HepG2 (cell line): Measurements from ENCODE around the gene ALDH3B1. TPM values are rescaled to one million over a fixed set of nuclear protein-coding genes. Genes with fewer than 3 reads are reported as not detected.

ENCODE experiments used
- ATAC-seq: fragments of 200-7000 bp; cut with Tn5 transposase; 3 replicates; pipeline ENCODE4 v1.9.1; 2020; ENCODE audit warnings: mild to moderate bottlenecking, moderate library complexity
- BruUV-seq: library from RNA; stranded (reverse); fragments of 400-500 nt; replicated peaks from 2 replicates; lab custom pipeline; 2021; lab: Mats Ljungman, UMichigan
- CTCF ChIA-PET: fragments of 300-600 bp; formaldehyde crosslinking; extraction: SDS; loops from one replicate; lab custom pipeline; 2021; ENCODE audit warnings: low total read pairs, inconsistent platforms, low intra/inter-chr PET ratio; lab: Yijun Ruan, JAX
- POLR2A ChIA-PET: fragments of 350-600 bp; sonication (Branson Sonifier 250); formaldehyde crosslinking; loops from one replicate; lab custom pipeline; 2020; ENCODE audit warnings: antibody characterized with exemption, inconsistent platforms; lab: Yijun Ruan, JAX
- DNase-seq: peaks from one replicate; pipeline ENCODE4 v3.0.0-alpha.2; 2015; ENCODE audit warnings: low spot score
- FAIRE-seq: peaks from 3 replicates; lab custom pipeline; 2011; peaks lifted over from hg19 to GRCh38; lab: Jason Lieb, UNC
- H2AFZ ChIP-seq: one replicate; pipeline ENCODE4 v1.6.1; 2011; ENCODE audit warnings: low read length, inconsistent platforms
- H3K27ac ChIP-seq: fragments of 300-600 bp; 3 replicates; pipeline ENCODE4 v1.8.0; 2011; ENCODE audit warnings: mixed run types, mild to moderate bottlenecking, mixed read lengths, low read length, inconsistent platforms; ENCODE audit not compliant: insufficient read depth; ENCODE audit errors: extremely low read length
- H3K27me3 ChIP-seq, 2 experiments: fragments of 200-600 bp in 1 of 2; 2 replicates in 1 of 2; 3 replicates in 1 of 2; pipeline versions ENCODE4 v1.6.0 to v1.8.0; 2011; ENCODE audit warnings: low read length in 2 of 2, mild to moderate bottlenecking in 2 of 2, moderate library complexity in 2 of 2, inconsistent platforms in 1 of 2; ENCODE audit not compliant: insufficient read depth in 2 of 2, control insufficient read depth in 1 of 2
- H3K36me3 ChIP-seq, 2 experiments: fragments of 200-600 bp in 1 of 2; replicated peaks in 1 of 2; 2 replicates in 1 of 2; 3 replicates in 1 of 2; pipeline versions ENCODE4 v1.5.1 to v1.8.0; 2011; ENCODE audit warnings: low read length in 2 of 2, inconsistent platforms in 1 of 2; ENCODE audit not compliant: insufficient read depth in 2 of 2, control insufficient read depth in 1 of 2
- H3K4me1 ChIP-seq: 2 replicates; pipeline ENCODE4 v1.5.1; 2012; ENCODE audit warnings: low read length, inconsistent platforms; ENCODE audit not compliant: insufficient read depth
- H3K4me2 ChIP-seq: 2 replicates; pipeline ENCODE4 v1.6.0; 2011; ENCODE audit warnings: low read depth, low read length, inconsistent platforms
- H3K4me3 ChIP-seq, 3 experiments: fragments of 200-600 bp in 1 of 3; sonication (generic), shearing (Covaris generic) in 1 of 3; replicated peaks in 1 of 3; 2 replicates each; pipeline ENCODE4 v1.5.1; 2011 to 2016; ENCODE audit warnings: low read length in 3 of 3, inconsistent platforms in 2 of 3, low read depth in 2 of 3, mild to moderate bottlenecking in 2 of 3, control low read depth in 1 of 3, mixed read lengths in 1 of 3; ENCODE audit not compliant: insufficient read depth in 1 of 3
- H3K79me2 ChIP-seq: one replicate; pipeline ENCODE4 v1.6.1; 2011; ENCODE audit warnings: low read length, inconsistent platforms; ENCODE audit not compliant: insufficient read depth
- H3K9ac ChIP-seq: 2 replicates; pipeline ENCODE4 v1.6.0; 2011; ENCODE audit warnings: mild to moderate bottlenecking, low read depth, low read length, inconsistent platforms; ENCODE audit not compliant: insufficient read depth
- H3K9me3 ChIP-seq: 2 replicates; pipeline ENCODE4 v1.5.1; 2012; ENCODE audit warnings: mild to moderate bottlenecking, low read length
- H4K20me1 ChIP-seq: 2 replicates; pipeline ENCODE4 v1.6.0; 2011; ENCODE audit warnings: inconsistent platforms, mild to moderate bottlenecking, low read length, moderate library complexity; ENCODE audit not compliant: insufficient read depth
- RELA ChIP-seq: sonication (generic); formaldehyde crosslinking; IDR thresholded peaks from 2 replicates; pipeline ENCODE4 v1.4.0; 2020; ENCODE audit warnings: missing genetic modification reagents
- SIX1 ChIP-seq: sonication (generic); formaldehyde crosslinking; IDR thresholded peaks from 2 replicates; pipeline ENCODE4 v1.4.0; 2020; ENCODE audit warnings: missing genetic modification reagents, borderline replicate concordance
- SOX13 ChIP-seq, 3 experiments: fragments of 450-650 bp in 1 of 3; sonication (generic) in 1 of 3; formaldehyde crosslinking in 1 of 3; IDR thresholded peaks in 2 of 3; conservative IDR thresholded peaks in 1 of 3; 2 replicates each; pipeline versions ENCODE4 v1.5.0 to v1.6.1; 2016 to 2020; ENCODE audit warnings: antibody characterized with exemption in 1 of 3, mild to moderate bottlenecking in 1 of 3, missing compliant biosample characterization in 1 of 3, missing genetic modification reagents in 1 of 3, moderate library complexity in 1 of 3
- TAF15 ChIP-seq: fragments of 200-400 bp; formaldehyde crosslinking; IDR thresholded peaks from one replicate; pipeline ENCODE4 v1.6.1; 2018; ENCODE audit warnings: mild to moderate bottlenecking, low read depth, low read length; ENCODE audit not compliant: poor library complexity, severe bottlenecking
- XBP1 ChIP-seq: sonication (generic); formaldehyde crosslinking; IDR thresholded peaks from 2 replicates; pipeline ENCODE4 v1.5.0; 2020; ENCODE audit warnings: missing genetic modification reagents
- ZGPAT ChIP-seq: IDR thresholded peaks from 2 replicates; pipeline ENCODE4 v1.6.1; 2016; ENCODE audit warnings: mild to moderate bottlenecking
- ZNF121 ChIP-seq: sonication (generic); formaldehyde crosslinking; IDR thresholded peaks from 2 replicates; pipeline ENCODE4 v1.5.0; 2020; ENCODE audit warnings: mild to moderate bottlenecking, missing genetic modification reagents
- ZNF256 ChIP-seq: sonication (generic); formaldehyde crosslinking; conservative IDR thresholded peaks from 2 replicates; pipeline ENCODE4 v1.4.0; 2020; ENCODE audit warnings: missing genetic modification reagents
- ZNF264 ChIP-seq: sonication (generic); formaldehyde crosslinking; IDR thresholded peaks from 2 replicates; pipeline ENCODE4 v1.4.0; 2020; ENCODE audit warnings: missing genetic modification reagents
- WGBS: methylation state at CpG from one replicate; pipeline ENCODE4 v1.1.6; 2017; ENCODE audit warnings: low lambda C conversion rate; 5-methylcytosine and 5-hydroxymethylcytosine counted together
- in situ Hi-C: cut with HindIII; loops from 2 replicates; pipeline ENCODE4 v1.10.0; 2017; ENCODE audit warnings: low pct_unique_long_range_greater_than_20kb; ENCODE audit not compliant: extremely low pct_ligation_motif_present
- intact Hi-C: fragments of 100-400 bp; cut with micrococcal nuclease; formaldehyde crosslinking; loops from one replicate; pipeline ENCODE4 v1.10.0; 2022; ENCODE audit not compliant: unreplicated experiment
- polyA plus RNA-seq, 8 experiments: library from polyadenylated mRNA; depleted of rRNA in 3 of 8; stranded (reverse) in 7 of 8; unstranded in 1 of 8; fragments of >200 nt; fragmentation: Illumina TruSeq in 4 of 8; extraction: Trizol in 4 of 8; gene quantifications; 2 replicates each; pipeline versions ENCODE4 v1.2.1 to v1.2.3, GENCODE V29; 2011 to 2016; ENCODE audit warnings: low read depth in 4 of 8, missing spikeins in 1 of 8, mixed read lengths in 1 of 8; ENCODE audit not compliant: insufficient read depth in 1 of 8
- total RNA-seq, 5 experiments: library from RNA; depleted of rRNA; stranded (reverse); fragments of >200 nt; fragmentation: Illumina TruSeq; extraction: Trizol; gene quantifications; 2 replicates each; pipeline ENCODE4 v1.2.3, GENCODE V29; 2016; ENCODE audit warnings: low read depth in 1 of 5
- TF ChIP-seq, protein P1 (sequence below): sonication (generic); formaldehyde crosslinking; IDR thresholded peaks from 2 replicates; pipeline ENCODE4 v1.5.0; 2020; ENCODE audit warnings: mild to moderate bottlenecking, missing genetic modification reagents, borderline replicate concordance

Gene ALDH3B1
- total and polyA plus RNA-seq, 2 of the 13 experiments (the other 11 are each of a cell fraction or from before 2014, with no cell fraction given) = 4.0 to 6.7 TPM

DNA sequence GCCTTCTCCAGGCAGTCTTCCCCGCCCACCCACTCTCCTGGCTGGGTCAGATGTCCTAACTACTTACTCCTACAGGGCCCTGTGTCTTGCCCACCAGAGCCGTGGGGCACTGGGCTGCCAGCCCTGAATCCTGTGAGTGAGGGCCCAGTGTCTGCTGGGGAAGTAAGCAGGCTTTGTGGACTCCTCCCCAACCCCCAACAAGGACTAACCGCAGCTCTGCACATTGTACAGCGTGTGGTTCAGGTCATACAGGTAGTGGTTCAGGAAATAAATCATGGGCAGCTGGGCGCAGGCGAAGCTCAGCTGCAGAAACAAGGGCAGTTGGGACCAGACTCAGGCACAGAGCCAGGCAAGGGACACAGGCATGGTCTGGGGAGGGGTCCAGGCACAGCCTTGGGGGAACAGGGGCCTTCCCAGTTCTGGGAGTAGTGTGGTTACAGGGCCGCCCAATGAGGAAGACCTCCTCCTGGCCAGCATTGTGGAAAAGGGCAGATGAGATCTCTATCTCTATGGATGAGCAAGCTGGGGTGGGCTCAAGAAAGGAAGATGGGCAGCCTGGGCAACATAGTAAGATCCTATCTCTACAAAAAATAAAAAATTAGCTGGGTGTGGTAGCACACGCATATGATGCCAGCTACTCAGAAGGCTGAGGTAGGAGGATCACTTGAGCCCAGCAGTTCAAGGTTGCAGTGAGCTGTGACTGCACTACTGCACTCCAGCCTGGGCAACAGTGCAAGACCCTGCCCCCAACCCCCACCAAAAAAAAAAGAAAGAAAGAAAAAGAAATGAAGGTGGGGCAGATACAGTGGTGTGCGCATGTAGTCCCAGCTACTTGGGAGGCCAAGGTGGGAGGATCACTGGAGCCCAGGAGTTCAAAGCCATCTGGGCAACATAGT, 11.7 kb upstream of the ALDH3B1 start:
- Histone ChIP-seq H2AFZ (no peak overlapping the region), H4K20me1 (no peaks in the 10 kb centered on the region), H3K27ac (no peak overlapping the region), H3K9ac (no peak overlapping the region), H3K79me2 (no peaks in the 10 kb centered on the region), H3K4me3 (no peak overlapping the region), H3K4me2 (no peak overlapping the region), H3K36me3 (no peaks in the 10 kb centered on the region), H3K4me1 (peaks cover 18% of the 10 kb centered on the region), H3K9me3 (no peaks in the 10 kb centered on the region), H3K27me3 (no peaks in the 10 kb centered on the region)
- in situ Hi-C loops = no loop called here
- DNase-seq = no peak
- POLR2A ChIA-PET = interaction anchor here (1.5 kb wide), 1 partner anchor 12 kb away, joined by 3 read pairs; the partner anchor contains the start of gene ALDH3B1
- 95% methylated on average over 9 of the region's 9 CpGs for WGBS
- CTCF ChIA-PET = no interaction called here
- FAIRE-seq = no peak
- intact Hi-C loops = no loop called here
- ATAC-seq = no peak
- BruUV-seq = no TSS peak
- TF ChIP-seq ZNF121 (CRISPR knock-in tag) (peak; percentile 66; the same call in 1 of the 2 replicates), ZNF264 (CRISPR knock-in tag) (no peak)

- in situ Hi-C loops = no loop called here
- Histone ChIP-seq H2AFZ (no peak overlapping the region), H3K4me2 (no peak overlapping the region), H3K9ac (no peak overlapping the region), H3K79me2 (no peaks in the 10 kb centered on the region), H3K27ac (no peak overlapping the region), H4K20me1 (no peaks in the 10 kb centered on the region), H3K27me3 (no peaks in the 10 kb centered on the region), H3K4me3 (no peak overlapping the region), H3K36me3 (no peaks in the 10 kb centered on the region), H3K9me3 (no peaks in the 10 kb centered on the region), H3K4me1 (peaks cover 21% of the 10 kb centered on the region)
- ChIA-PET CTCF (no interaction called here), POLR2A (interaction anchor here (1.5 kb wide), 1 partner anchor 11 kb away, joined by 3 read pairs; the partner anchor contains the start of gene ALDH3B1)
- WGBS = 100% methylated on average over 13 of the region's 13 CpGs
- FAIRE-seq = no peak
- no peak for ATAC-seq
- intact Hi-C loops = no loop called here
- BruUV-seq = no TSS peak
- DNase-seq = no peak
- TF ChIP-seq RELA (CRISPR knock-in tag) (no peak), TAF15 (no peak), SIX1 (CRISPR knock-in tag) (no peak), ZGPAT (CRISPR knock-in tag) (no peak), XBP1 (no peak), SOX13 (IDR thresholded peaks at IDR 0.05) (no peak), SOX13 (CRISPR knock-in tag; conservative IDR thresholded peaks at IDR 0.05 in 1 of 2, IDR thresholded peaks at IDR 0.05 in 1 of 2) (no peak), ZNF256 (CRISPR knock-in tag) (no peak)
- TF ChIP-seq, protein P1, sequence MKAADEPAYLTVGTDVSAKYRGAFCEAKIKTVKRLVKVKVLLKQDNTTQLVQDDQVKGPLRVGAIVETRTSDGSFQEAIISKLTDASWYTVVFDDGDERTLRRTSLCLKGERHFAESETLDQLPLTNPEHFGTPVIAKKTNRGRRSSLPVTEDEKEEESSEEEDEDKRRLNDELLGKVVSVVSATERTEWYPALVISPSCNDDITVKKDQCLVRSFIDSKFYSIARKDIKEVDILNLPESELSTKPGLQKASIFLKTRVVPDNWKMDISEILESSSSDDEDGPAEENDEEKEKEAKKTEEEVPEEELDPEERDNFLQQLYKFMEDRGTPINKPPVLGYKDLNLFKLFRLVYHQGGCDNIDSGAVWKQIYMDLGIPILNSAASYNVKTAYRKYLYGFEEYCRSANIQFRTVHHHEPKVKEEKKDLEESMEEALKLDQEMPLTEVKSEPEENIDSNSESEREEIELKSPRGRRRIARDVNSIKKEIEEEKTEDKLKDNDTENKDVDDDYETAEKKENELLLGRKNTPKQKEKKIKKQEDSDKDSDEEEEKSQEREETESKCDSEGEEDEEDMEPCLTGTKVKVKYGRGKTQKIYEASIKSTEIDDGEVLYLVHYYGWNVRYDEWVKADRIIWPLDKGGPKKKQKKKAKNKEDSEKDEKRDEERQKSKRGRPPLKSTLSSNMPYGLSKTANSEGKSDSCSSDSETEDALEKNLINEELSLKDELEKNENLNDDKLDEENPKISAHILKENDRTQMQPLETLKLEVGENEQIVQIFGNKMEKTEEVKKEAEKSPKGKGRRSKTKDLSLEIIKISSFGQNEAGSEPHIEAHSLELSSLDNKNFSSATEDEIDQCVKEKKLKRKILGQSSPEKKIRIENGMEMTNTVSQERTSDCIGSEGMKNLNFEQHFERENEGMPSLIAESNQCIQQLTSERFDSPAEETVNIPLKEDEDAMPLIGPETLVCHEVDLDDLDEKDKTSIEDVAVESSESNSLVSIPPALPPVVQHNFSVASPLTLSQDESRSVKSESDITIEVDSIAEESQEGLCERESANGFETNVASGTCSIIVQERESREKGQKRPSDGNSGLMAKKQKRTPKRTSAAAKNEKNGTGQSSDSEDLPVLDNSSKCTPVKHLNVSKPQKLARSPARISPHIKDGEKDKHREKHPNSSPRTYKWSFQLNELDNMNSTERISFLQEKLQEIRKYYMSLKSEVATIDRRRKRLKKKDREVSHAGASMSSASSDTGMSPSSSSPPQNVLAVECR = no peak
Measured at GRCh38 chr11:67999201-67999629, 10.9 kb upstream of the ALDH3B1 start.
